Mucosa of descending colon (tissue), 3 donors: Measurements from ENCODE around the gene DLGAP1. TPM values are rescaled to one million over a fixed set of nuclear protein-coding genes. Genes with fewer than 3 reads are reported as not detected.
A peak's percentile ranks its signal among the peaks of the same experiment; 100 is the strongest.

Source experiments
- ATAC-seq: fragments of 200-7000 bp; cut with Tn5 transposase; one replicate; pipeline ENCODE4 v1.9.1; 2020; ENCODE audit warnings: mild to moderate bottlenecking, moderate library complexity
- DNase-seq, 3 donors: peaks; one replicate each; pipeline ENCODE4 v3.0.0-alpha.2; 2020
- H3K36me3 ChIP-seq: fragments of 200-600 bp; one replicate; pipeline ENCODE4 v1.8.0; 2021; ENCODE audit warnings: low read depth, mild to moderate bottlenecking
- H3K4me1 ChIP-seq: fragments of 200-600 bp; one replicate; pipeline ENCODE4 v1.8.0; 2021; ENCODE audit warnings: low read depth, mild to moderate bottlenecking
- H3K4me3 ChIP-seq: fragments of 200-600 bp; one replicate; pipeline ENCODE4 v1.8.0; 2021; ENCODE audit warnings: mild to moderate bottlenecking
- H3K9me3 ChIP-seq: fragments of 200-600 bp; one replicate; pipeline ENCODE4 v1.8.0; 2021; ENCODE audit warnings: mild to moderate bottlenecking
- intact Hi-C, 2 donors: fragments of 100-400 bp; cut with DNase I in 1 of 2; cut with micrococcal nuclease in 1 of 2; formaldehyde crosslinking; loops; one replicate each; pipeline versions ENCODE4 v1.11.0 to v1.11.1; 2022; cut with DNase I, micrococcal nuclease
- total RNA-seq, 3 donors: library from RNA; stranded (reverse); fragmentation: NEBNext Ultra II Directional in 2 of 3; extraction: Animal tissue kit (Norgen Biotek cat#: 25700) in 2 of 3; gene quantifications; one replicate each; pipeline versions ENCODE4 v1.2.1 to v1.2.4, GENCODE V29; 2021 to 2023
- TF ChIP-seq, protein P1 (sequence below): fragments of 200-600 bp; IDR thresholded peaks from one replicate; pipeline ENCODE4 v1.8.0; 2022; ENCODE audit warnings: antibody characterized with exemption, mild to moderate bottlenecking
- donor health status: DM: no; HTN: no; CAD: no; lungs with moderate emphysema.
- donor health status: DM: no; HTN: no; CAD: no.
- donor health status: DM: no; HTN: yes; CAD: no.

DLGAP1 gene
- total RNA-seq, 3 donors from 2014 or later: 0.46 to 6.8 (median 4.1) TPM

- intact Hi-C loops: no loop called here
- H3K4me1 ChIP-seq: no peaks in the 10 kb centered on the region
- no peaks in the 10 kb centered on the region for H3K36me3 ChIP-seq
- ATAC-seq: peak; percentile 59
- no peaks in the 10 kb centered on the region for H3K9me3 ChIP-seq
- peak in 2 of 3 donors; percentile 44 to 83 for DNase-seq
- H3K4me3 ChIP-seq: no peak overlapping the region
- TF ChIP-seq, protein P1, sequence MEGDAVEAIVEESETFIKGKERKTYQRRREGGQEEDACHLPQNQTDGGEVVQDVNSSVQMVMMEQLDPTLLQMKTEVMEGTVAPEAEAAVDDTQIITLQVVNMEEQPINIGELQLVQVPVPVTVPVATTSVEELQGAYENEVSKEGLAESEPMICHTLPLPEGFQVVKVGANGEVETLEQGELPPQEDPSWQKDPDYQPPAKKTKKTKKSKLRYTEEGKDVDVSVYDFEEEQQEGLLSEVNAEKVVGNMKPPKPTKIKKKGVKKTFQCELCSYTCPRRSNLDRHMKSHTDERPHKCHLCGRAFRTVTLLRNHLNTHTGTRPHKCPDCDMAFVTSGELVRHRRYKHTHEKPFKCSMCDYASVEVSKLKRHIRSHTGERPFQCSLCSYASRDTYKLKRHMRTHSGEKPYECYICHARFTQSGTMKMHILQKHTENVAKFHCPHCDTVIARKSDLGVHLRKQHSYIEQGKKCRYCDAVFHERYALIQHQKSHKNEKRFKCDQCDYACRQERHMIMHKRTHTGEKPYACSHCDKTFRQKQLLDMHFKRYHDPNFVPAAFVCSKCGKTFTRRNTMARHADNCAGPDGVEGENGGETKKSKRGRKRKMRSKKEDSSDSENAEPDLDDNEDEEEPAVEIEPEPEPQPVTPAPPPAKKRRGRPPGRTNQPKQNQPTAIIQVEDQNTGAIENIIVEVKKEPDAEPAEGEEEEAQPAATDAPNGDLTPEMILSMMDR: peak; percentile 36
Measured at GRCh38 chr18:4106407-4107033, 348.6 kb downstream of the DLGAP1 start.

GRCh38 chr18:4102901-4103300 is 352.2 kb downstream of the DLGAP1 start:
- TF ChIP-seq, protein P1: no peak
- Histone ChIP-seq H3K36me3 (no peaks in the 10 kb centered on the region), H3K4me3 (no peak overlapping the region), H3K9me3 (no peaks in the 10 kb centered on the region), H3K4me1 (no peaks in the 10 kb centered on the region)
- ATAC-seq (no peak), DNase-seq (no peak)
- intact Hi-C loops: no loop called here

DNA sequence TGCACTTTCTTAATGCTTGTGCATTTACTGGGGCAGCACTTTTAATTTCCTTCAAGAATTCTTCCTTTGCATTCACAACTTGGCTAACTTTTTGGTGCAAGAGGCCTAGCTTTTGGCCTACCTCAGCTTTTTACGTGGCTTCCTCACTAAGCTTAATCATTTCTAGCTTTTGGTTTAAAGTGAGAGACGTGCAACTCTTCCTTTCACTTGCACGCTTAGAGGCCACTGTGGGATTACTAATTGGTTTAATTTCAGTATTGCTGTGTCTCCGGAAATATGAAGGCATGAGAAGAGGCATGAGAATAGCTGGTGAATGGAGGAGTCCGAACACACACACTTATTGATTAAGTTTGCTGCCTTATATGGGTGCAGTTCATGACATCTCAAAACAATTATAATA is 354.1 kb downstream of the DLGAP1 start:
- no peak for DNase-seq
- H3K36me3 ChIP-seq: no peaks in the 10 kb centered on the region

GRCh38 chr18:4096486-4096885 is 358.6 kb downstream of the DLGAP1 start:
- no peaks in the 10 kb centered on the region for H3K9me3 ChIP-seq
- no peaks in the 10 kb centered on the region for H3K36me3 ChIP-seq
- no peak overlapping the region for H3K4me3 ChIP-seq
- no peaks in the 10 kb centered on the region for H3K4me1 ChIP-seq
- intact Hi-C loops: no loop called here
- ATAC-seq (peak; percentile 15), DNase-seq (no peak)
- TF ChIP-seq, protein P1: no peak

More for the DNA sequence above, 354.1 kb downstream of the DLGAP1 start:
- intact Hi-C loops: no loop called here
- Histone ChIP-seq H3K4me1 (no peaks in the 10 kb centered on the region), H3K9me3 (no peaks in the 10 kb centered on the region), H3K4me3 (no peak overlapping the region)
- ATAC-seq: no peak
- TF ChIP-seq, protein P1: no peak

DNA sequence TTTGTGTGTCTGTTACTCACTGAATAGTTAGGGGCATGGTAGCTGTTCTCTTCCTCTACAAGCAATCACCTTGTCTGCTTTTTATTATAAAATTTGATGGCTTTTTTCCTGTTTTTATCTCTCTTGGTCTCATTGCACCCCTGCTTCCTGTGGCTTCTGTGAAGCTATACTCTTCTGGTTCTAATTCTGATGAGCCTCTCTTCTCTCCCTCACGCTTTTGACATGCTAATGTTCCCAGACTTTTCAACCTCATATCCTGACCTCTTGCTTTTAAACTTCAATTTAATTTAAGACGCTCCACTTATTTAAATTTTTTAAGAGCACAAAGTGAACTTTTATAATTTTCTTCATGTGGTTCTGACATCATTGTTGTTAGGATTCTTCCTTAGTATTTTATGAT is 361.4 kb downstream of the DLGAP1 start:
- DNase-seq (no peak), ATAC-seq (no peak)
- intact Hi-C loops: no loop called here
- no peaks in the 10 kb centered on the region for H3K36me3 ChIP-seq
- TF ChIP-seq, protein P1: no peak
- no peak overlapping the region for H3K4me3 ChIP-seq
- H3K4me1 ChIP-seq: no peaks in the 10 kb centered on the region
- H3K9me3 ChIP-seq: no peaks in the 10 kb centered on the region
